GM12878 (cell line): Measurements from ENCODE around the gene MAIP1. TPM values are rescaled to one million over a fixed set of nuclear protein-coding genes. Genes with fewer than 3 reads are reported as not detected.

Source experiments
- ATAC-seq: fragments of 200-7000 bp; cut with Tn5 transposase; 3 replicates; pipeline ENCODE4 v1.9.1; 2020; ENCODE audit warnings: mild to moderate bottlenecking, moderate library complexity
- BruUV-seq: library from RNA; stranded (reverse); fragments of 400-500 nt; replicated peaks from 2 replicates; lab custom pipeline; 2021; lab: Mats Ljungman, UMichigan
- CTCF ChIA-PET: fragments of 300-600 bp; sonication (Branson Sonifier 250); formaldehyde crosslinking; extraction: SDS; loops from one replicate; lab custom pipeline; 2021; ENCODE audit warnings: inconsistent platforms; lab: Yijun Ruan, JAX
- POLR2A ChIA-PET: fragments of 350-600 bp; formaldehyde crosslinking; extraction: SDS; loops from one replicate; lab custom pipeline; 2021; ENCODE audit warnings: inconsistent platforms; lab: Charles Lee
- RAD21 ChIA-PET: fragments of 300-600 bp; sonication (Branson Sonifier 250); formaldehyde crosslinking; loops from one replicate; lab custom pipeline; 2023; ENCODE audit warnings: antibody characterized with exemption; ENCODE audit not compliant: unreplicated experiment; lab: Charles Lee
- SMC1A ChIA-PET: fragments of 300-600 bp; sonication (Branson Sonifier 250); formaldehyde crosslinking; loops from one replicate; lab custom pipeline; 2023; ENCODE audit not compliant: unreplicated experiment, uncharacterized antibody; lab: Charles Lee
- DNase-seq: peaks from one replicate; pipeline ENCODE4 v3.0.0-alpha.2; 2011; ENCODE audit warnings: low read depth, low spot score
- FAIRE-seq: peaks from 3 replicates; lab custom pipeline; 2011; peaks lifted over from hg19 to GRCh38; lab: Jason Lieb, UNC
- H2AFZ ChIP-seq: 2 replicates; pipeline ENCODE4 v1.6.0; 2011; ENCODE audit warnings: low read depth, low read length, control low read depth; ENCODE audit not compliant: control insufficient read depth
- H3K27ac ChIP-seq: 2 replicates; pipeline ENCODE4 v1.5.1; 2011; ENCODE audit warnings: control low read depth; ENCODE audit not compliant: control insufficient read depth, insufficient read depth
- H3K27me3 ChIP-seq, 2 experiments: replicated peaks in 1 of 2; 2 replicates each; pipeline versions ENCODE4 v1.6.0 to v1.6.1; 2011; ENCODE audit warnings: low read length in 1 of 2; ENCODE audit not compliant: control insufficient read depth in 2 of 2, insufficient read depth in 2 of 2
- H3K36me3 ChIP-seq, 2 experiments: 2 replicates each; pipeline ENCODE4 v1.5.1; 2011; ENCODE audit warnings: low read length in 1 of 2; ENCODE audit not compliant: control insufficient read depth in 2 of 2, insufficient read depth in 2 of 2
- H3K4me1 ChIP-seq: 2 replicates; pipeline ENCODE4 v1.6.1; 2011; ENCODE audit warnings: mild to moderate bottlenecking, low read length, moderate library complexity, mixed read lengths; ENCODE audit not compliant: control insufficient read depth, insufficient read depth
- H3K4me2 ChIP-seq: 2 replicates; pipeline ENCODE4 v1.6.0; 2011; ENCODE audit warnings: control low read depth; ENCODE audit not compliant: control insufficient read depth, insufficient read depth
- H3K4me3 ChIP-seq: fragments of 200-600 bp; sonication (generic); 2 replicates; pipeline ENCODE4 v1.5.1; 2016
- H3K79me2 ChIP-seq: 2 replicates; pipeline ENCODE4 v1.6.0; 2011; ENCODE audit warnings: low read length; ENCODE audit not compliant: control insufficient read depth, insufficient read depth
- H3K9ac ChIP-seq: 2 replicates; pipeline ENCODE4 v1.8.0; 2011; ENCODE audit warnings: low read length, control low read depth, mixed read lengths; ENCODE audit not compliant: control insufficient read depth, insufficient read depth
- H3K9me3 ChIP-seq: replicated peaks from 3 replicates; pipeline ENCODE4 v1.5.1; 2011; ENCODE audit warnings: mild to moderate bottlenecking, low read length; ENCODE audit not compliant: control insufficient read depth, insufficient read depth
- H4K20me1 ChIP-seq: 2 replicates; pipeline ENCODE4 v1.6.0; 2011; ENCODE audit not compliant: control insufficient read depth, insufficient read depth
- ATF7 ChIP-seq: fragments of 450-650 bp; IDR thresholded peaks from 2 replicates; pipeline ENCODE4 v1.6.1; 2016; ENCODE audit warnings: low read depth, mild to moderate bottlenecking
- E2F8 ChIP-seq: fragments of 450-650 bp; IDR thresholded peaks from 2 replicates; pipeline ENCODE4 v1.6.1; 2018; ENCODE audit warnings: mild to moderate bottlenecking, low read depth, moderate library complexity; ENCODE audit not compliant: partially characterized antibody
- E4F1 ChIP-seq: fragments of 450-650 bp; IDR thresholded peaks from 2 replicates; pipeline ENCODE4 v1.6.1; 2018; ENCODE audit warnings: borderline replicate concordance, mild to moderate bottlenecking; ENCODE audit not compliant: partially characterized antibody
- EZH2 ChIP-seq: IDR thresholded peaks from 2 replicates; pipeline ENCODE4 v1.6.1; 2012; ENCODE audit warnings: low read depth, mild to moderate bottlenecking, control low read depth, inconsistent platforms, low read length, borderline replicate concordance; ENCODE audit not compliant: control insufficient read depth
- HDAC6 ChIP-seq: fragments of 200-600 bp; sonication (generic); IDR thresholded peaks from one replicate; pipeline ENCODE4 v1.8.0; 2017; ENCODE audit warnings: antibody characterized with exemption; ENCODE audit not compliant: unreplicated experiment
- IKZF1 ChIP-seq: fragments of 450-650 bp; conservative IDR thresholded peaks from 2 replicates; pipeline ENCODE4 v1.6.1; 2017; ENCODE audit warnings: antibody characterized with exemption, mild to moderate bottlenecking
- MAX ChIP-seq: IDR thresholded peaks from 2 replicates; pipeline ENCODE4 v1.6.1; 2012; ENCODE audit warnings: low read depth, low read length, improper control_type of control experiment
- NFYB ChIP-seq: IDR thresholded peaks from 2 replicates; pipeline ENCODE4 v1.6.1; 2011; ENCODE audit warnings: low read depth, mild to moderate bottlenecking, low read length, improper control_type of control experiment, moderate library complexity; ENCODE audit not compliant: insufficient read depth
- POU2F2 ChIP-seq: IDR thresholded peaks from 3 replicates; pipeline ENCODE4 v1.6.1; 2011; ENCODE audit warnings: low read depth, mild to moderate bottlenecking, low read length, borderline replicate concordance
- SP1 ChIP-seq: IDR thresholded peaks from one replicate; pipeline ENCODE4 v1.6.1; 2011; ENCODE audit warnings: low read depth, low read length
- SPI1 ChIP-seq: IDR thresholded peaks from 2 replicates; pipeline ENCODE4 v1.6.1; 2011; ENCODE audit warnings: low read depth, mild to moderate bottlenecking, low read length, moderate library complexity, borderline replicate concordance; ENCODE audit not compliant: insufficient read depth
- ZNF592 ChIP-seq: fragments of 450-650 bp; IDR thresholded peaks from 2 replicates; pipeline ENCODE4 v1.6.1; 2017; ENCODE audit warnings: mild to moderate bottlenecking, moderate library complexity
- WGBS: methylation state at CpG from one replicate; pipeline ENCODE4 v1.1.6; 2016; ENCODE audit warnings: low lambda C conversion rate; ENCODE audit not compliant: insufficient replicate concordance, insufficient coverage; ENCODE audit errors: missing lambda C conversion rate; 5-methylcytosine and 5-hydroxymethylcytosine counted together
- in situ Hi-C: fragments of 300-500 bp; cut with MboI; formaldehyde crosslinking; loops from 9 replicates; pipeline ENCODE4 v1.14.3; 2018; ENCODE audit warnings: mixed read lengths
- intact Hi-C: fragments of 100-400 bp; cut with micrococcal nuclease; formaldehyde crosslinking; loops from one replicate; pipeline ENCODE4 v1.14.2; 2022; ENCODE audit not compliant: unreplicated experiment
- polyA plus RNA-seq, 11 experiments: library from polyadenylated mRNA; depleted of rRNA in 4 of 11; unstranded in 6 of 11; stranded (reverse) in 5 of 11; fragments of >200 nt; fragmentation: Nextera tagmentation in 4 of 11; fragmentation: Illumina TruSeq in 1 of 11; extraction: Ambion mirVana in 4 of 11; extraction: Trizol in 1 of 11; gene quantifications; 1 replicate in 1 of 11; 2 replicates in 10 of 11; pipeline versions ENCODE4 v1.2.1 to v1.2.3, GENCODE V29; 2011 to 2016; ENCODE audit warnings: inconsistent platforms in 2 of 11, missing spikeins in 2 of 11, low read depth in 1 of 11
- total RNA-seq, 4 experiments: library from RNA; depleted of rRNA in 3 of 4; stranded (reverse); fragments of >200 nt in 3 of 4; fragmentation: Illumina TruSeq in 1 of 4; extraction: Trizol in 1 of 4; gene quantifications; 2 replicates each; pipeline versions ENCODE4 v1.2.1 to v1.2.3, GENCODE V29; 2013 to 2021

MAIP1 gene
- total and polyA plus RNA-seq, 10 of the 15 experiments (the other 5 are each of a cell fraction or from before 2014, with no cell fraction given) = 5.4 to 41.4 (median 25.4) TPM

GRCh38 chr2:199946836-199947235 is 8.5 kb upstream of the MAIP1 start (continued):
- TF ChIP-seq E2F8 = no peak
- no peak for TF ChIP-seq MAX
- no peak for TF ChIP-seq NFYB

GRCh38 chr2:199950396-199950795 is 5.0 kb upstream of the MAIP1 start:
- intact Hi-C loops = loop anchor here (10.0 kb wide), 2 partner anchors 864 to 1184 kb away; partner anchors contain the start of gene BZW1
- ChIA-PET SMC1A (interaction anchor here (1.0 kb wide), 2 partner anchors 9 to 38 kb away, joined by 3 to 6 read pairs; no protein-coding TSS in a partner anchor), CTCF (interaction anchor here (0.6 kb wide), 1 partner anchor 69 kb away, joined by 3 read pairs; no protein-coding TSS in a partner anchor), POLR2A (no interaction called here), RAD21 (interaction anchor here (1.1 kb wide), 1 partner anchor 9 kb away, joined by 7 read pairs; no protein-coding TSS in a partner anchor)
- DNase-seq (no peak), ATAC-seq (no peak), FAIRE-seq (no peak)
- H3K9me3 ChIP-seq = no peaks in the 10 kb centered on the region
- 85% methylated on average over 5 of the region's 5 CpGs for WGBS
- no peaks in the 10 kb centered on the region for H4K20me1 ChIP-seq
- in situ Hi-C loops = no loop called here
- H3K36me3 ChIP-seq = no peaks in the 10 kb centered on the region; a peak in 3 of 4 replicates
- H3K4me2 ChIP-seq = no peak overlapping the region; the same call in 1 of the 2 replicates
- H3K4me3 ChIP-seq = no peak overlapping the region
- peaks cover 44% of the 10 kb centered on the region for H3K79me2 ChIP-seq
- H2AFZ ChIP-seq = no peak overlapping the region
- H3K9ac ChIP-seq = no peak overlapping the region
- BruUV-seq = no TSS peak
- H3K27ac ChIP-seq = no peak overlapping the region
- H3K27me3 ChIP-seq = no peaks in the 10 kb centered on the region
- peaks cover 9% of the 10 kb centered on the region for H3K4me1 ChIP-seq
- TF ChIP-seq SP1 (no peak), HDAC6 (no peak), E4F1 (no peak), POU2F2 (no peak), IKZF1 (no peak), ATF7 (no peak), EZH2 (no peak), SPI1 (no peak), ZNF592 (no peak)
